ENCODE measurements around the gene RPS16.

DNA sequence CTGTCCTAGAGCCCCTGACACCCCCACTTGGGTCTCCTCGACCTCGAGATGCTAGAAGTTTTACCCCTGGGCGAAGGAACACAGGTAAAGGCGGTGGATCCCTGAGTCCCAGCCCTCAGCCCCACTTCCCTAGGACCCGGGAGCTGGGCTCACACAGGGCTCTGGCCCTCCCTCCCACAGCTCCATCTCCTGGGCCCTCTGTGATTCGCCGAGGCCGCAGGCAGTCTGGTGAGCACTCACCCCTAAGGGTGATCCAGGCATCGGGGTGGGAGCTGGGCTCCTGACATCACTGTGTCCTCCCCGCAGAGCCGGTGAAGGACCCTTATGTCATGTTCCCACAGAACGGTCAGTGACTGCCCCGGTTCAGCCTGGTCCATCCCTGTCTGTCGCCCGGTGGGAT is 15.0 kb downstream of the RPS16 start:
- TF ChIP-seq, protein P1, sequence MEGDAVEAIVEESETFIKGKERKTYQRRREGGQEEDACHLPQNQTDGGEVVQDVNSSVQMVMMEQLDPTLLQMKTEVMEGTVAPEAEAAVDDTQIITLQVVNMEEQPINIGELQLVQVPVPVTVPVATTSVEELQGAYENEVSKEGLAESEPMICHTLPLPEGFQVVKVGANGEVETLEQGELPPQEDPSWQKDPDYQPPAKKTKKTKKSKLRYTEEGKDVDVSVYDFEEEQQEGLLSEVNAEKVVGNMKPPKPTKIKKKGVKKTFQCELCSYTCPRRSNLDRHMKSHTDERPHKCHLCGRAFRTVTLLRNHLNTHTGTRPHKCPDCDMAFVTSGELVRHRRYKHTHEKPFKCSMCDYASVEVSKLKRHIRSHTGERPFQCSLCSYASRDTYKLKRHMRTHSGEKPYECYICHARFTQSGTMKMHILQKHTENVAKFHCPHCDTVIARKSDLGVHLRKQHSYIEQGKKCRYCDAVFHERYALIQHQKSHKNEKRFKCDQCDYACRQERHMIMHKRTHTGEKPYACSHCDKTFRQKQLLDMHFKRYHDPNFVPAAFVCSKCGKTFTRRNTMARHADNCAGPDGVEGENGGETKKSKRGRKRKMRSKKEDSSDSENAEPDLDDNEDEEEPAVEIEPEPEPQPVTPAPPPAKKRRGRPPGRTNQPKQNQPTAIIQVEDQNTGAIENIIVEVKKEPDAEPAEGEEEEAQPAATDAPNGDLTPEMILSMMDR (IDR thresholded peaks at IDR 0.05): no peak
- TF ChIP-seq POLR2A (IDR thresholded peaks at IDR 0.05) (no peak), POLR2AphosphoS5 (IDR thresholded peaks at IDR 0.05) (no peak)

Measured in prostate gland (tissue), 2 donors.